Fibroblast of skin of scalp (primary cell): ENCODE results near the gene PLXNB2.
"Not testable (repeated sequence)": the region's sequence is repeated elsewhere in the genome, so short reads cannot be mapped to it uniquely, and the experiment has no call there.

ENCODE experiments used
- DNase-seq: peaks from one replicate; pipeline ENCODE4 v3.0.0-alpha.2; 2013

Gene PLXNB2

DNA sequence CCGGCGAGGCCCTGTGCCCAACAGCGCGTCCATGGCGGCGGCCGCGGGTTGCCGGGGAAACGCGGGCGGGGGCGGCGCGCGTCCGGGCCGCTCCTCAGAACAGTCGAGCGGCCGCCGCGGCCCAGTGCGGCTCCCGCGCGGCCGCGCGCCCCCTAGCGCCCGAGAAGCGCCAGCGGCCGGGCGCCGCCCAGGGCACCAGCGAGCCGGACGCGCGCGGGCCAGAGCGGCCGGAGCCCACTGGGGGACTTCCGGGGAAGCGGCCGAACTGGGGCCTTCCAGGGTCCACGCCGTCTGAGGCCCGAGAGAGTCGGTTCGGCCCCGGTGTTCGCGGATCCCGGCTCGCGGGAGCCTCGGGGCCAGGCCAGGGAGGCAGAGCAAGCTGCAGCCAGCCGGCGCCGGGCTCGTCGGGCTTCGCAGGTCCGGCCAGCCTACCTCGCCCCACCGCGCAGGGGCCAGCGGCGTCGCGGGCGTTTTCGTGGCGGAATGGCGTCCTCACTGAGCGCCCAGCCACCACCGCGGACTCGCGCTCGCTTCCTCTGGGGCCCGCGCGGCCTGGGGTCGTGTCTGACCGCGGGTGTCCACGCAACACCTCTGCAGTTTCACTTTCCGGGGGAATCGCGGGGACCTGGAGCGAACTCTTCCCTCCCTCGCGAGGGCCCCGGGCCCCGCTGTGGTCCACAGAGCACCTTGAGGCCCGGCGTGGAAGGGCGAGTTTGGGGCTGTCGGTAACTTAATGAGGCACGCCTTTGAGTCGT is 19.7 kb upstream of the PLXNB2 start, which contains the start of gene DENND6B:
TSS of gene DENND6B (minus strand) at position 57 of the 755 bp plus-strand sequence. CDS start at position 33, 24 bp downstream.
- DNase-seq = peak; percentile 85

DNA sequence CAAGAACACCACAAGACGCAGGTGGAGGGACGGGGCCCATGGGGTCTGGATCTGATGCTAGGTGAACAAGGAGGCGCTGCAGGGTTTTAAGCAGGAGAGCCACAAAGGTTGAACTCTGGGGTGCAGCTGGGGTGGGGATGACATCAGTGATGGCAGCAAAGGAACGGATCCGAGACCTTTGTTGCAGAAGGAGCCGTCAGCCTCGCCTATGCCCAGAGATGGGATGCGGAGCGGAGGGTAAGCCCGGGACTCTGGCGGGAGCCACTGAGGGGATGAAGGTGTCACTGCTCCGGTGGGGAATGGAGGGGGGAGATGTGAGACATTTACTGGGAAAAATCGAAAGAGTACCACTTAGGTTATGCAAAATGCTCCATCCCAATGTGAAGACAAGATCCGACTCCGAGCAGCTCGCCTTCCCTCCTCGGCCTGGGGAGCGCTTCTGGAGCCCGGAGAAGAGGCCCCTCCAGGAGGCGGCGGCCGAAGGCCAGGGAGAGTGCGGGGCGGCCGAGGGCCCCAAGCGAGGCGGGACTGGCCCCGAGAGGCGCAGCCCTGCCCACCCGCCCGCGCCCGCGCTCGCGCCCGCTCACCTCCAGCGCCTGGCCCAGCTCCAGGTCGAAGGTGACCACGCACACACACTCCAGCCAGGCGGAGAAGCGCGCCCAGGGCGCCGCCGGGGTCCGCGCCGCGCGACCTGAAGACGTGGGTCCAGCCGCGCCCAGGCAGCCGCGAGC is 18.9 kb upstream of the PLXNB2 start:
- no peak for DNase-seq

GRCh38 chr22:50325444-50326224 is 18.2 kb upstream of the PLXNB2 start:
- no peak for DNase-seq

GRCh38 chr22:50323900-50324299 is 16.5 kb upstream of the PLXNB2 start:
- DNase-seq = no peak

DNA sequence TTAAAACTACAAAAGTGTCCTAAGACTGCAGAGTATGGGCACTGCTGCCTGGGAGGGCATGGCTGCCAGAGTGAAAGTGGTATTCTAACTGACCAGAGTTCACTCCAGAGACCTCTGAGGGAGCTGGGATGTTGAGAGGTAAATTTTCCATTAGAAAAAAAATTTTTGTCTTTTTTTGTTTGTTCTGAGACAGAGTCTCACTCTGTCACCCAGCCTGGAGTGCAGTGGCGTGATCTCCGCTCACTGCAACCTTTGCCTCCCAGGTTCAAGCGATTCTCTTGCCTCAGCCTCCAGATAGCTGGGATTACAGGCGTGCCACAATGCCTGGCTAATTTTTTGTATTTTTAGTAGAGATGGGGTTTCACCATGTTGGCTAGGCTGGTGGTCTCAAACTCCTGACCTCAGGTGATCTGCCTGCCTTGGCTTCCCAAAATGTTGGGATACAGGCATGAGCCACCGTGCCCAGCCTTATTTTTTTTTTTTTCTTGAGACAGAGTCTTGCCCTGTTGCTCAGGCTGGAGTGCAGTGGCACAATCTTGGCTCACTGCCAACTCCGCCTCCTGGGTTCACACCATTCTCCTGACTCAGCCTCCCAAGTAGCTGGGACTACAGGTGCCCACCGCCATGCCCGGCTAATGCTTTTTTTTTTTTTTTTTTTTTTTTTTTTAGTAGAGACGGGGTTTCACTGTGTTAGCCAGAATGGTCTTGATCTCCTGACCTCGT is 15.1 kb upstream of the PLXNB2 start:
- not testable (repeated sequence) for DNase-seq

GRCh38 chr22:50320671-50321325 is 13.4 kb upstream of the PLXNB2 start:
- DNase-seq = no peak

DNA sequence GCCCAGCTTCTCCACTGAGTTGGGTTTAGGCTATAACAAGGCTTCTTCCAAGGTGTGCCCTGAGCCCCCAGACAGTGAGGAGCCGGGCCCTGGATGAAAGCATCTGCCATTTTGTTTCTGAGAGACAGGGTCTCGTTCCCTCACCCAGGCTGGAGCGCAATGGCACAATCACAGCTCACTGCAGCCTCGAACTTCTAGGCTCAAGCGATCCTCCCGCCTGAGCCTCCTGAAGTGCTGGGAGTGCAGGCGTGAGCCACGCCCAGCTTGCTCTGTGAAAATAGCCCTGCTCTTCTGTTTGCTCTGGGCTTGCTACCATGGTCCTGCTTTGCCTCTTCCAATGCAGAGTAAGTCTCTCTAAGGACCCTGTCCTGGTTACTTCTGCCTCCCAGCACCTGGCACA is 12.7 kb upstream of the PLXNB2 start:
- no peak for DNase-seq

DNA sequence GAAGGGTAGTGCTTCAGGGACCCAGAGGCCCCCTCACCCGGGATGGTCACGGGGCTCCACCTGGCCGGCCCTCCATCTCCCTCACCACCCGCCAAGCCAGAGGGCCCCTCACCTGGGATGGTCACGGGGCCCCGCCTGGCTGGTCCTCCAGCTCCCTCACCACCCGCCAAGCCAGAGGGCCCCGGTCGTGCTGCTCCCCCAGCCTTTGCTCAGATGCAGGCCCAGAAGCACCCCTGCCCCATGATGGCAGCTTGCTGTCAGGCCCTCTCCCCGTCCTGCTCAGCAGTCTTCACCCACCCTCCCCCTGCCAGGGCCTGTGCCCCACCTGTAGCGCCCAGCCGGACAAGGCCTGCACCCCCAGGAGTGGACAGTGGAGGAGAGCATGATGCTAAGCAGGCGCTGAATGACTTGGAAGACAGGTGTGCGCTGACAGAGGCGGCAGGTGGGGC is 12.1 kb upstream of the PLXNB2 start:
- DNase-seq = no peak

DNA sequence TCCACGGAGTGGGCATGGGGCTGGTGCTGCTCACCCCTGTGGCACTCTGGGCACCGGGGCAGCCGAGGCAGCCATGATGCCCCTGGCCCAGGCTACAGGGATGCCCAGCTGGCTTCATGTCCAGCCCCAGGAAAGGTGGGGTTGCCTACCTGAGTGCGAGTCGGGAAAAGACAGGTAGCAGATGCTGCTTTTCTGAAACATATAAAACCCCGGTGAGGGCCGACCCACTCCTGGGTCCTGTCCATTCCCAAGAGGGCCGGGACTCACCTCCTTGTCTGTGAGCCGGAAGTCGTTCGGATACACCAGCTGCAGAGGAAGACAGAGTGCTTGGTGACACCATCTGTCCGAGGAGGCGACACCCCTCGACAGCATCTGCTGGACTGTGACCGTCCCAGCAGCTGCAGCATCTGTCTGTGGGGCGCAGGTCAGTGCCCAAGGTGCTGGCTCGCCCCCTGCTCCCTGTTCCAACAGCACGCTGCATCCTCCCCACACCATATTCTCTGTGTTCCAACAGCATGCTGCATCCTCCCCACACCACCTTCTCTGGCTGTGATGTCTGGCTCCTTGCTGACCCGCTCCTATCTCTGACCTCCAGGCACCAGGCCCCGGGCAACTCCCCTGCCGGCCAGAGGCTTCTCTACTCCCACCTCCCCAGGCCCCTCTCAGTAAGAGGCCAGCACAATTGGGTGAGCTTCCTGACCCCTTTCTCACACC is 11.4 kb upstream of the PLXNB2 start:
- DNase-seq = no peak

- DNase-seq = no peak
Measured at GRCh38 chr22:50318356-50318697, 10.9 kb upstream of the PLXNB2 start.

- no peak for DNase-seq
Measured at GRCh38 chr22:50317674-50318073, 10.2 kb upstream of the PLXNB2 start.

DNA sequence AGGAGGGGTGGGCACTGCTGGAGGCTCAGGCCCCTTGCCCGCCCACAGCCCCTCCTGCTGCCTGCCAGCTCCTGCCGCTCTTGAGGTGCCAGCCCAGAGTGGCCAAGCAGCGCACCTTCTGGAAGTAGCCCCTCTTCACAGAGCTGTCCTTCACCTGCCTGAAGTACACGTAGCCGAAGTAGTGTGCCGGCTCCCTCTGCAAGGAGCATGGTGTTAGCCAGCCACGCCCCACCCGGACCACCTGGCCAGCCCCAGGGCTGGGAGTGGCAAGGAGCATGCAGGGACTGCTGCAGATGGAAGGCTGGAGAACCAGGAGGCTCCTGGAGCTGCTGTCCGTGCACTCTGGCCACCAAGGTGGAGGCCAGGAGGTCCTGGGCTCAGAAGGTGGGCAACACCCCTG is 9.7 kb upstream of the PLXNB2 start:
- no peak for DNase-seq

GRCh38 chr22:50316114-50317065 is 8.9 kb upstream of the PLXNB2 start:
- DNase-seq = no peak

DNA sequence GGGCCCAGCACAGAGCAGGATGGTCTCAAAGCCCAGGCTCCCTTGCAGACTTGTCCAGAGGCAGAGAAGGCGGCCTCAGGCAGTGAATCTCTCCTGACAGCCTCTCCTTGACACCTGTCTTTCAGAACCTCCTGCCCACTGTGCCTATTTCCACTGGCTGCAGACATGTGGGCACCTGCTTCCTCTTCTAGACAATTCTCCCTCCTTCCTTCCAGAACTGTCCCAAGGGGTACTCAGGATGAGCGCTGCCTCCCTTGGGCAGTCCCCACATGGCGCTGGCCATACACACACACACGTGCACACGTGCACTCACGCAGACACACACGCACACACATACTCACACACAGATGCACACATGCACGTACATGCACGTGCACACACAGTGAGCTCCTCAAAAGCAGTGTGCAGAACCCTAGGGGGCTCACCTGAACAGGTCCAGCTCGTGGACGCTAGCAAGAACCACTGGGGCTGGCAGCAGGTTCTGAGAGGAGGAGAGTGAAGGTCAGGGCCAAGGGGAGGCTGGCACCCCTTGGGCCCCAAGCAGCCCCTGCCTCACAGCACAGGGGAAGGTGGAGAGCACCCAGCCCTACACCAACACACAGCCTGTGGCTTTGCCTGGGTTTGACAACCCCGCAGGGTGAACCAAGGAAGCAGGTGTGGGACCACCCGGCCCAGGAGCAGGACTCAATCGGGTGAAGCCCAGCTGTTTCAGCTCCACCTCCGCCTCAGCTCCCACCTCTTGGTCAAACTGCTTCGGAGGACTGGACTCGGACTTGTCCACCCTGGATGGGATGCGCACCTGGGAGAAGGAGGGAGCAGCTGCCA is 8.1 kb upstream of the PLXNB2 start:
- DNase-seq = no peak

DNA sequence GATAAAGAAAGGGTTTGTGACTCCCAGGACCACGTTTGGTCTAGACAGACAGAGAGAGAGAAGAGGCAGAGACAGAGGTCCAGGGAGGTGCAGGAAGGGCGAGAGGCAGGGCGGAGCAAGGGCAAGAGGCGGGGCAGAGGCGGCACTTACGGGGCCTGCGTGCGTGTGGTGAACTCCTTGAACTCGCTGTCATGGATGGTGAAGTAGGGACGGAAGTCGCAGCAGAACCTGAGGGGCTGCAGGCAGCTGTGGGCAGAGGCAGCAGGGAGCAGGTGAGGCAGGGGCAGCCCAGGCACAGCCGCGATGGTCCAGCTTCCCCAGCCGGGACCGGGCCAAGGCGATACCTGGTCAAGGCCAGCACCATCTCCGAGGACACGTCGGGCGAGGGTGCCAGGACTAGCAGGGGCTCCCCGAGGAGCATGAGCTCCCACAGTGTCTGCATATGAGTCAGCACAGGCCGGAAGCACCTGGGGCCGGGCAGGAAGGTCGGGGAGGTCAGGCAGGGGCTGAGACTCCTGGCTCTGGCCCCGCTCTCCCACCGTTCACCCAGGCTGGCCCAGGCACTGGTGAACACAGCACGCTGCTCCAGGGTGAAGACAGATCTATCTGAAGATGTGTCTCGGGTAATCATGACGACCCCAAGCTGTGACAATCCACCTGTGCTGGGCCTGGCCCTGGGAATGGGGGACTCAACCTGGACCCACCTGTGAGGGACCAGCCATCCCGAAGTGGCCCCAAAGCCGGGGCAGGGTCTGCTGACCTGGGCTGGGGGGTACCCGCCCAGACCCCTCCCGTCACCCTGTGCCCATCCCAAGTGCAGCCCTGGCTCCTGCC is 7.2 kb upstream of the PLXNB2 start:
- DNase-seq = no peak

DNA sequence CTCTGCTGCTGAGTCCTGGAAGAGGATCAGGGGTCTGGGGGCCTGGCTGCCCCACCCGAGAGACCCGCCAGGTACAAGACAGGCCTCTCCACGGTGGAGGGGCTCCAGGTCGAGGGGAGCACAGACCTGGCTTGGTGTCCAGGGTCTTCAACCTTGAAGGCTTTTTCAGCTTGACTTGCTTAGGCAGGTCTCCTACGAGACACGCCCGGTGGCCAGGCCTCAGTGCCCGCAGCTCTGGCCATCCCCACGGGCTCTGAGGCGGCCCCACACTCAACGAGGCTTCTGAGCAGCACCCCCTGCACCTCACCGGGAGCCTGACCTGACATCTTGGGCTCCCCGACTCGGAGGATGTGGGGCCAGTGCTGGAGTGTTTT is 6.6 kb upstream of the PLXNB2 start:
- DNase-seq = no peak

GRCh38 chr22:50313600-50313999 is 6.2 kb upstream of the PLXNB2 start:
- no peak for DNase-seq

DNA sequence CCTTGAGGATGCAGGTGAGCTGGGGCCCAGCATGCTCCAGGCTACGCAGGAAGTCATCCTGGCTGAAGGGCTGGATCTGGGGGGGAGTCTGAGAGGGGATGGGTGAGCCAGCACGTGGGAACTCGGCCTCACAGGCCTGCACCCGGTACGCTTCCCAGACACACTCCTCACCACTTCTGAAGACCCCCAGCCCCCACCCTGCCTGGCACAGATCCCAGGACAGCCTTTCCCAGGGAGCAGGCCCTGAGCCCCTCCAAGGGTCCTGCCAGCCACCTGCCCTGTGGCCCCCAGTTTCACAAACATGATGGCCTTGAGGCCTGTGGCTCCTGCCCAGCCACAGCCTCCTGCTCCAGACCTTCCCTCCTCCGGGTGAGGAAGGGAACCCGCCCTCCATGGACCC is 5.6 kb upstream of the PLXNB2 start:
- DNase-seq = no peak
